Measurements from ENCODE around the gene DCST2.

Gene DCST2

DNA sequence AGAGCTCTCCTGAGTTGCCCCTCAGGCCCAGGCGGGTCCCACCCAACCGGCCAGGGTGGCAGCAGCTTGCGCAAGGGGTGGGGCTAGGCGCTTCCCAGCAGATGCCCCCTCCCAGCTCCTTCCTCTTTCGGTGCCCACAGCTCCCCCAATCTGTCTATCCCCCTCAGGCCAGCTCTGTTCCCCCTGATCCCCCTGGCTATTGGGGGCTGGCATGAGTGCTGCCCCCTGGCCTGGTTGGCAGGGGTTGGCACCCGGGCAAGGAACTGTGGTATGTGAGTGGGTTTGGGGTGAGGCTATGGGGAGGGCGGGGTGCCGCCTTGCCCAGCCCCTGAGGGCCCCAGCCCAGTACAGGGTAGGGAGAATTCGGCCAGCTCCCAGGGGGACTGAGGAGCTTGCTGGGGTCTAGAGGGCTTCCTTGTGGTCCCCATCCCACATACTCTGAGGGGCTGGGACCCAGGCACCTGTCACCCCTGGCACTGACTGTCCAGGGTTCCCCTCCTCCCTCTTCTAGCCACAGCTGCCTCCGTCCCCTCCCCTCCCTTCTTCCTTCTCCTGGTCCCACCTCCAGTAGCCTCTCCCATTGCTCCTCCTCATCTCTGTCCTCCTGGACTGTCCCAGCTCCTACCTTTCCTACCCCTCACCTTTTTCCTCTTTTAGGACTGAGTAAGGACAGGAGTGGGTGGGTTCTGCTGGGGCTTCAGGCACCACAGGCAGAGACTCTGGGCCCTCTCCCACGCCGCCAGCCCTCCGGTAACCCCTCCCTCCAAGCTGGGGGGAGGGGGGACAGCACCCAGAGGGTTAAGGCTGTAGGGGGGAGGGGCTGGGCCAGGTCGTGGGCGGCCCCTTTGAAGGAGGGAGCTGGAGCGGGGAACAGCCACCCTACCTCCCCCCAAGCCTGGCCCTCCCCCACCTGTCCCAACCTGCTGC, 25.3 kb downstream of the DCST2 start:
- DNase-seq (no peak), ATAC-seq (replicated peaks) (no peak)
- peaks cover 68 to 99% of the 10 kb centered on the region in 2 donors for H3K4me1 Mint-ChIP-seq
- peak overlapping the region; percentile 81 for H3K27ac Mint-ChIP-seq
- H3K27me3 Mint-ChIP-seq: no peaks in the 10 kb centered on the region
- no peaks in the 10 kb centered on the region for H3K9me3 Mint-ChIP-seq
- H3K4me3 Mint-ChIP-seq: peak overlapping the region; percentile 27 to 54
- H3K36me3 Mint-ChIP-seq: peaks cover 11 to 40% of the 10 kb centered on the region in 2 donors

DNA sequence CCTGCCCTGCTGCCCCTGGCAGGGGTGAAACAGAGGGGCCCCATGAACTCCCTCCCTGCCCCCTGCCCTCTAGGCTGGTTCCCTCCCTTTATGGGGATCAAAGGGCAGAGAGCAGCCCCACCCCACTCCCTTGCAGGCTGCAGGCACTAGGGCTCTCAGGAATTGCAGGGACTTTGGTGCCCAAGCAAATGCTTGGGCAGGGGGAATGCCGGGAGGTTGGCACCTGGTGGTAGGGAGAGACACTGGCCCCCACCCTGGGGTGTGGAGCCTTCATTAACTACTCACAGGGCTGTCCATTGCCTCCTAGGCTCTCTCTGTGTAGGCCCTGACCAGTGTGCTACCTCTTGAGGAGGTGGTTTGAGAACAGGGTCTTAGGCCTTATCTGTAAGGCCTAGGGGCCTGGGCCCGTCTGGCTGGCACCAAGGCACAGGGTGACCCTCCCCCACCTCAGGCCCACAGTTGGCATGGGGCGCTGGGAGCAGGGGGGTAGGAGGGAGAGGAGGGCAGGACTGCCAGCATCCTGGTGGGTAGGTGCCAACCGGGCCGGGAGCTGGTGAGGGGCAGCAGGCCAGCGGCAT, 26.2 kb downstream of the DCST2 start:
- Mint-ChIP-seq H3K9me3 (no peaks in the 10 kb centered on the region), H3K4me3 (no peak overlapping the region), H3K36me3 (peaks cover 11 to 34% of the 10 kb centered on the region in 2 donors), H3K4me1 (peaks cover 60 to 90% of the 10 kb centered on the region in 2 donors), H3K27ac (no peak overlapping the region), H3K27me3 (no peaks in the 10 kb centered on the region)
- no peak for DNase-seq
- no peak for ATAC-seq (replicated peaks)

DNA sequence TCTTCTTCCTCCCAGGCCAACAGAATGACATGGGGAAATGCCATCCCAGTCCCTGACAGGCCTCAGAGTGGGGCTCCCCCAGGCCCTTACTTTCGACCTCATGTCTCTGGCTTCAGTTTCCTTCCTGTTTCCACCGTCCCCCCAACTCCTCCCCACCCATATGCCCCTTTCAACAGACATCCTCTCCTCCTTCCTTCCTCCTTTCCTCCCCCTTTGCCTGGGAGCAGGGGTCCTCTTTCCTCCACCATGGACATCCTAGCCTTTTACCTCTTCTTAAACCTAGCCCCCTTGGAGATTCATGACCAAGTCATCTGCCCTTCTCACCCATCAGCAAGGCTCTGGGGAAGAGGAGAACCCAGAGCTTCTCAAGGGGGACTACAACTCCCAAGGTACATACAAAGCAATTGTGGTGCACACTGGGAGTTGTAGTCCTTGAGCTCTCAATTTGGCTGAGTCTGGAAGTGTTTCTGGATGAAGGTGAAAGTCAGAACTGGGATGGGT, 26.9 kb downstream of the DCST2 start:
- Mint-ChIP-seq H3K27ac (peak overlapping the region; percentile 91), H3K4me3 (peak overlapping the region; percentile 69 to 73), H3K4me1 (peaks cover 56 to 83% of the 10 kb centered on the region in 2 donors), H3K36me3 (peaks cover 11 to 34% of the 10 kb centered on the region in 2 donors), H3K27me3 (no peaks in the 10 kb centered on the region), H3K9me3 (no peaks in the 10 kb centered on the region)
- DNase-seq (peak; percentile 50), ATAC-seq (replicated peaks) (peak; percentile 54 to 61)

DNA sequence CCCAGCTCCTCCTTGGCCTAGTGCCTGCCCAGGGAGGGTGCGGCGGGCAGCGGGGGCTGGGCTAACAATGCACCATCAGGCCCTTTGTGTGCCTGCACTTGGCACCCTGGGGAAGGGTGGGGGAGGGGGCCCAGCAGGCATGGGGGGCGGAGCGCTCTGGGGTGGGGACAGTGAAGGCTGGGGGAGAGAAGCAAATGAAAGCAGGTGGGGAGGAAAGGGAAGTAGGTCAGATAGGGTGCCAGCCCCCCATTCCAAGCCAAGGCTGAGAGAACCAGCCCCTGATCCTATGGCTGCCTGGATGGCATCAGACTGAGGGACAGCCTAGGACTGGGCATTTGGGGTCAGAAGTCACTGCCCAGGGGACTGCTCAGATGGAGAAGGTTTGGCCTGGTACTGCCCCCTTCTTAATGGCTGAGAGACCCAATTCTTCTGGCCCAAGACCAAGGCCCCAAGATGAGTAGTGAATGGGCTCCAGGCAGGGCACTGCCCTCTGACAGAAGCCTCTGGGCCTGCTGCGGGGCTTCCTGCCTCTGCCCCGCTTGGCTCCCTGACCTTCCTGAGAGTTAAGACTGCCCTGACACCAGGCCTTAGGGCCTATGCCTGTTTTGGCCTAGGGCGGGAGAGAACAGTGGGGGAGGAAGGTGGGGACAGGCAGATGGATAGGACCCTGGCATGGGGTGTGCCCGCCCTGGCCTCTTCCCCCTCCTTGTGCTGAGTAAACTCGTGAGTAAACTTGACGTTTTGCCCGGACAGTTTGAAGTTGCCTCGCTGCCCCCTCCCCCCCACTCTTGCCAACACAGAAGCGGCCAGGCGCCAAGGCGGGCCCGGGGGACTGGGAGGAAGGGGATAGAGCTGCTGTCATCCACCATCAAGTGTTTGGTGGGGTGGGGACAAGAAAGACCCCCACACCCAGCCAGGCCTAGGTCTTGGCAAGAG, 28.2 kb downstream of the DCST2 start:
- Mint-ChIP-seq H3K9me3 (no peaks in the 10 kb centered on the region), H3K27ac (peak overlapping the region; percentile 94), H3K36me3 (peaks cover 11 to 30% of the 10 kb centered on the region in 2 donors), H3K4me1 (peaks cover 49 to 76% of the 10 kb centered on the region in 2 donors), H3K27me3 (no peaks in the 10 kb centered on the region), H3K4me3 (peak overlapping the region; percentile 53)
- ATAC-seq (replicated peaks) (no peak), DNase-seq (no peak)

DNA sequence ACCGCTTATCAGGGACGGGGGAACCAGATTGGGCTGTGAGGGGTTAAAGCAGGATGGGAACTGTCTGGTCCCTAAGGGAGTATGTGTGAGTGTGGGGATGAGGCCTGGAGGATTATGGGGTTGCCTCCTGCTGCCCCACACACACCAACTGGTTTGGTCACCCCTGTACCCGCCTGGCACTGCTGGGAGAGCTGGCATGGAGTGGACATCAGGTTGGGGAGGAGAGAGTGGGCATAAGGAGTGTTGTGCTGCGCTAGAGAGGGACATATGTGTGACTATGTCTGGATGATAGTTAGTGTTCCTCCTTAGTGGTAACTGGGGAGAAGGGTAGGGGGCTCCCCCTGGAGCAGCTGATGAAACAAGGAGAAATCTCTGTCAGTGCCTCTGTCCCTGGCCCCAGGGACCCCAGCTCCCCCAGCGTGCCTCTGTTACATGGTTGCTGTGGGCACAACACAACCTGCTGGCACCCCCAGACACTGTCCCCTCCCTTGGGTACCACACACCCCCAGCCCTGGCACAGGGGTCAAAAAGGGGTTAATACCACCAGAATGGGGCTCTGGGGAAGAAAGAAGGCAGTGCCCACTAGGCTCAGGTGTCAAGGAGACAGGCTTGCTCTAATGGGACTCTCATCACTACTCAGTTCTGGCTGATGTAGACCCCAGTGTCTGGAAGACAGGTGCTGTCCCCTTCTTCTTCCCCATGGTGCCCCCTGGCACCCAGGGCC, 29.1 kb downstream of the DCST2 start:
- no peaks in the 10 kb centered on the region for H3K9me3 Mint-ChIP-seq
- H3K36me3 Mint-ChIP-seq: peaks cover 7 to 22% of the 10 kb centered on the region in 2 donors
- DNase-seq: no peak
- peak overlapping the region; percentile 94 for H3K27ac Mint-ChIP-seq
- ATAC-seq (replicated peaks): no peak
- peak overlapping the region; percentile 93 to 97 for H3K4me3 Mint-ChIP-seq
- H3K4me1 Mint-ChIP-seq: peaks cover 43 to 76% of the 10 kb centered on the region in 2 donors
- H3K27me3 Mint-ChIP-seq: no peaks in the 10 kb centered on the region

DNA sequence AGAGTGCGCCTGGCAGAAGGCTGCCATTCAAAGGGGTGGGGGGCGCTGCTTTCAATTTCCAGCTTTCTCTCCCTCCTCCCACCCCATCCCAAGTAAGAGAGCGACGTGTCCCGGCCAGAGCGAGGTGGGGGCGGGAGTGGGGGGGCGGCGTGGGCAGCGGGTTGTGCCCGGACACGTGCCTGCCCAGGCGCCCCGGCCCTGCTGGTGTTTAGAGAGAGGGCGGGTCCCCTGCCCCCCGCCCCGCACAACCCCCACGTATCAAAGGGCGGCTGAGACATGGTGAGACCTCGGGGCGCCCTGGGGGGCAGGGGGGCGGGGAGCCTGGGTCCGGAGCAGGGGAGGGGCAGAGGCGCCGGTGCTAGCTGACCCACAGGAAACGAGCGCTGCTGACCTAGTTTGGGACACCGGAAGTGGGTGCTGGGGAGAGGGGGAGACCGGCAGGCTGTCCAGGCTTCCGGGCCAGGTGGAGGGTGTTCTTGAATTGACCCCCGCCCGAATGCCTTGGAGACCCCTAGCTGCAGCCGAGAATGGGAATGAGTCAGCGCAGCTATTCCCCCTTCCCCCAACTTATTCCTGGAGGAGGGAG, 29.7 kb downstream of the DCST2 start:
- Mint-ChIP-seq H3K27ac (peak overlapping the region; percentile 94), H3K4me3 (peak overlapping the region; percentile 93 to 97), H3K36me3 (peaks cover 4 to 18% of the 10 kb centered on the region in 2 donors), H3K27me3 (no peaks in the 10 kb centered on the region), H3K9me3 (no peaks in the 10 kb centered on the region), H3K4me1 (peaks cover 42 to 74% of the 10 kb centered on the region in 2 donors)
- no peak for ATAC-seq (replicated peaks)
- DNase-seq: no peak

DNA sequence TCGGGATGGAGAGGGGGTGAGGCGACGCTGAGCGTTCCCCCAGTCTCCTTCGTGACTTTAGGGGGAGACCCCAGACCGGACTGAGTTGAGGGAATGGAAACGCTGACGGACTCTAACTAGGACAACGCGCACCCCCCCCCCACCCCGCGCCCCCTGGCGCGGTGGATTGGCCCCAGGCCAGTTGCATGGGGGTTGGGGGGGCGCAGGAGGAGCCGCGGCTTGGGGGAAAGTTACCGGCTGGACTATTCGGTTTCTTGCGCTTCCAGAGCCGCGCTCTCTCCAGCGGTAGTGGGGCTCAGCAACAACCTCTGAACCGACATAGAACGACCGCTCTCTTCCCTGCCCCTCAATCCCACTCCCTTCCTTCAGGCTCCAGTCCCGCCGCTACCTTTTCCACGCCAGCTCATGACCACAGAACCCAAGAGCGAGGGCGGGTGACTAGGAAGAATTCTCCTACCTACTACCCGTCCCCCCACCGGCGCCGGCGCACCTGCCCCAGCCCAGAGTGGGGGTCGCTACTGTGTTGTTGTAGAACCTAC, 30.3 kb downstream of the DCST2 start:
- H3K27me3 Mint-ChIP-seq: no peaks in the 10 kb centered on the region
- peaks cover 40 to 73% of the 10 kb centered on the region in 2 donors for H3K4me1 Mint-ChIP-seq
- DNase-seq (no peak), ATAC-seq (replicated peaks) (no peak)
- H3K9me3 Mint-ChIP-seq: no peaks in the 10 kb centered on the region
- peak overlapping the region; percentile 94 for H3K27ac Mint-ChIP-seq
- H3K4me3 Mint-ChIP-seq: peak overlapping the region; percentile 93 to 97
- peaks cover 3 to 14% of the 10 kb centered on the region in 2 donors for H3K36me3 Mint-ChIP-seq

DNA sequence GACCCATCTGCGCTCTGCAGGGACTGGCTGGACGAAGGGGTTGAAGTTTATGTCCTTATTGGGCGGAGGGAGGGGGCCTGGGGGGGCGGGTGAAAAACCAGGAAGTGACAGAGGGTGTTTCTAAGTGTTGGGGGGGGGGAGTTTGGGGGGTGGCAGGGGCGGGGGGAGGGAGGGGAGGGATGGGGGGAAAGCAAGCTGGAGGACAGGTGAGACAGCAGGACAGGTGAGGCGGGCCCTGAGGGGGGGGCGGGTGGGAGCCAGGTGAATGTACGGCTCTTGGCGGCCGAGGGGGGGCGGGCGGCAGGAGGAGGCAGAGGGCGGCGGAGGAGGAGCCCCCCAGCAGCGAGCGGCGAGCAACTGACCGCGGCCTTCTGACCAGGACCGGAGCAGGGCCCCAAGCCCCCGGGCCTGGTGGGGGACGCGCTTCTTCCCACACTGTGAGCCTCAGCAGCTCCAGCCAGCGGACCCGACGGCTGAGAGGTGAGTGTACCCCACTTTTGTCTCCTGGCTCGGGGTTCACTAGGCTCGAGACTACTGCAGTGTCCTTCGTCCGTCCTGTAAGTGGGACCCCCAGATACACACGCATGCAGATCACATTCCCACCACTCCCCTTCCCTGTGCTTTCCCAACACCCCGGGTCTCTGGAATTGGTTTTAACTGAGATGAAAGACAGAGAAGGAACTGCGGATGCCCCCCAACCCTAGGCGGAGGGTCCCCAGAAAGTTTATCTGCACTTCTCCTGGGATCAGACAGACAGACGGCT, 30.9 kb downstream of the DCST2 start, which contains the start of gene ZBTB7B:
TSS of gene ZBTB7B (plus strand) at position 339 of the 763 bp plus-strand sequence. CDS start 11,859 bp downstream, outside the sequence.
- ATAC-seq (replicated peaks): peak in 1 of 2 donors; percentile 0
- no peaks in the 10 kb centered on the region for H3K27me3 Mint-ChIP-seq
- H3K4me1 Mint-ChIP-seq: peaks cover 42 to 73% of the 10 kb centered on the region in 2 donors
- DNase-seq: no peak
- peak within 1 kb of the TSS; percentile 97 to 98 for H3K4me3 Mint-ChIP-seq
- no peaks in the 10 kb centered on the region for H3K9me3 Mint-ChIP-seq
- peak within 1 kb of the TSS; percentile 99 for H3K27ac Mint-ChIP-seq
- H3K36me3 Mint-ChIP-seq: peaks cover 3 to 11% of the 10 kb centered on the region in 2 donors

DNA sequence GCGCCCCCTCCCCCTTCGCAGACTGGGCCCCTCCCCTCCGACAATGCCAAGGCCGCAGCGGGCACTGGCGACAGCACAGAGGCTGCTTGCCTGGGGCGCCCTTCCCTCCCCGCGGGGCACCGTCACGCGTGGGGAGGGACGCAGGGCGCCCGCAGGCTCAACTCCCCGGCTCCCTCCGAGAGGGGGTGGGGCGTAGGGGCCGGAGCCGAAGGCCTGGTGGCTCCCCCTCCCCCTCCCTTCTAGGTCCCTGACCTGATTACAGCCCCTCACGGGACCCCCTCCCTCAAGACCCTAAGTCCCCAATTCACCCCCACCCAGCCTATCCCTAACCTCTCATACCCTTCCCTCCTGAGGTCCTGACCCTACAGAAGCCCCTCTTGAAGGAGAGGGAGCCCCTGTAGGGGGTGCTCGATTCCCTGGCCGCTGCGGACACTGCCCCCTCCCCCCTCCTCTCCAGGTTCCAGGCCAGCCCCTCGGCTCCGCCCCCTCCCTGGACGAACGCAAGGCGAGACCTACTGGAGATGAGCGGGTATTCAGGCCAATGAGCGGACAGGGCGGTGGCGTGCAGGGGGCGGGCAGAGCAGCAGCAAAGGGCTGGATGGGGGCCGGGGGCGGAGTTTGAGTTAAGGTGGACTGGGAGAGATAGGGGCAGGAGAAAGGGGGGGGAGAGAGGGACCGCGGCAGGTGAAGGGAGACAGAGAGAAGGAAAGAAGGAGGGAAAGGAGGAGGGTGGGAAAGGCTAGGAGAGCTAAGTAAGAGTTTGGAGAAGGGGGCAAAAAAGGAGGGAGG, 31.7 kb downstream of the DCST2 start:
- Mint-ChIP-seq H3K27me3 (no peaks in the 10 kb centered on the region), H3K9me3 (no peaks in the 10 kb centered on the region), H3K27ac (peak overlapping the region; percentile 99), H3K4me3 (peak overlapping the region; percentile 97 to 98), H3K36me3 (peaks cover 3 to 11% of the 10 kb centered on the region in 2 donors), H3K4me1 (peaks cover 42 to 72% of the 10 kb centered on the region in 2 donors)
- ATAC-seq (replicated peaks) (peak; percentile 65 to 73), DNase-seq (peak; percentile 98)

DNA sequence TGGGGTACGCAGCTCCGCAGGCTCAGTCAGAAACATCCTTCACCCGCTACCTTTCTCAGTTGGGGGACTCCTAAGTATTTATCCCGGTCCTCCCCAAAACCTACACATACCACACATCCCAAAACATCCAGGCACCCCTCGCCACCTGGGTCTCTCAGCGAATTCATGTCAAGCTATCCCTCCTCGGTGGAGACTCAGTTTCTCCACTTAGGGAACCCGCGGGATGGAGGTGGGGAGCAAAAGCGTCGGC, 32.2 kb downstream of the DCST2 start:
- Mint-ChIP-seq H3K4me1 (peaks cover 36 to 69% of the 10 kb centered on the region in 2 donors), H3K27ac (peak overlapping the region; percentile 99), H3K9me3 (no peaks in the 10 kb centered on the region), H3K4me3 (peak overlapping the region; percentile 97 to 98), H3K36me3 (peaks cover 3 to 6% of the 10 kb centered on the region in 2 donors), H3K27me3 (no peaks in the 10 kb centered on the region)
- no peak for DNase-seq
- ATAC-seq (replicated peaks): no peak

DNA sequence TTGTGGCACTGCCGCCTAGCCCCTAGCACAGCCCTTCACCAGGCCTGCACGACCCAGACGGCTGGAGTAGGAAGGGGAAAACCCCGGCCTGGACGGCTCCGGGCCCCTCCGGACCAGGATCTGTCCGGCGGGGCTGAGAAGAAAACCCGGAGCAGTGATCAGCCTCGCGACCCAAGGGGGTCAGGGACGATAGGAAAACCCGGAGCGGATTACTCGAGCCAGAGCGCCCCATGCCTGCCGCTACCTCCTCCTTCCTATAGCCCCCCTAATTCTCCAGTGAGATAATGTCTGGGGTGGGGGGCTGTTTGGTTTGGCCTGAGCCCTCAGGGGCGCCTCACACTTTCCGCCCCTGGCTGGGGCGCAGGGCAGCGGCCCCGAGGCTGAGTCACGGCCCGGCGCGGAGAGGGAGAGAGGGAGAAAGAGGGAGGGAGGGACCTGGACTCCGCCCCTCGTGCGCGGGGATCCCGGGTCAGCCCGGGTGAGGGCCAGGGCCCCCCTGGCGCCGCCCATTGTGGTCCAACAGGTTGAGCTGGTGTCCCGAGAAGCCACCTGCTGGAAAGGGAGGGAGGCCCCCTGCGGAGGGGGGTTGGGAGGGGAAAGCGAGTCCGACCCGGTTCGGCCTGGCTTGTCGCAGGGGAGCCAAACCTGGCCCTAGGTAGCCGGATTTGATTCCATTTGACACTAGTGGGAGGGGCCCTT, 32.7 kb downstream of the DCST2 start:
- H3K36me3 Mint-ChIP-seq: peaks cover 3% of the 10 kb centered on the region in 2 donors
- ATAC-seq (replicated peaks) (peak; percentile 45 to 50), DNase-seq (peak; percentile 87)
- H3K27ac Mint-ChIP-seq: peak overlapping the region; percentile 99
- no peaks in the 10 kb centered on the region for H3K9me3 Mint-ChIP-seq
- H3K27me3 Mint-ChIP-seq: no peaks in the 10 kb centered on the region
- H3K4me1 Mint-ChIP-seq: peaks cover 36 to 69% of the 10 kb centered on the region in 2 donors
- peak overlapping the region; percentile 97 to 98 for H3K4me3 Mint-ChIP-seq
